Endodermal cell (in vitro differentiated cells): ENCODE data around the gene TESK2. TPM values are rescaled to one million over a fixed set of nuclear protein-coding genes. Genes with fewer than 3 reads are reported as not detected.

Experiments
- DNase-seq: peaks from one replicate; pipeline ENCODE4 v3.0.0-alpha.2; 2017
- H3K27ac ChIP-seq: 2 replicates; pipeline ENCODE4 v1.5.1; 2013; ENCODE audit warnings: mild to moderate bottlenecking, low read depth, low read length, moderate library complexity
- H3K27me3 ChIP-seq: 2 replicates; pipeline ENCODE4 v1.6.1; 2013; ENCODE audit warnings: mild to moderate bottlenecking, low read length, moderate library complexity; ENCODE audit not compliant: insufficient read depth, control insufficient read depth, poor library complexity, severe bottlenecking
- H3K36me3 ChIP-seq: 2 replicates; pipeline ENCODE4 v1.7.0; 2013; ENCODE audit warnings: mild to moderate bottlenecking, low read length, moderate library complexity; ENCODE audit not compliant: control insufficient read depth, insufficient read depth
- H3K4me1 ChIP-seq: one replicate; pipeline ENCODE4 v1.7.0; 2013; ENCODE audit warnings: low read length; ENCODE audit not compliant: control insufficient read depth, insufficient read depth
- H3K4me3 ChIP-seq: 2 replicates; pipeline ENCODE4 v1.5.1; 2013; ENCODE audit warnings: mild to moderate bottlenecking, low read length, moderate library complexity
- H3K9ac ChIP-seq: 2 replicates; pipeline ENCODE4 v1.6.1; 2013; ENCODE audit warnings: mild to moderate bottlenecking, low read length, moderate library complexity; ENCODE audit not compliant: poor library complexity, severe bottlenecking; ENCODE audit errors: extremely low read depth
- H3K9me3 ChIP-seq: 2 replicates; pipeline ENCODE4 v1.6.1; 2013; ENCODE audit warnings: mild to moderate bottlenecking, low read length, moderate library complexity; ENCODE audit not compliant: control insufficient read depth
- H3K27ac Mint-ChIP-seq: 2 replicates; pipeline ENCODE4 v1.8.0; 2020; ENCODE audit warnings: mixed read lengths
- H3K27me3 Mint-ChIP-seq: 2 replicates; pipeline ENCODE4 v1.8.0; 2021; ENCODE audit warnings: mild to moderate bottlenecking, mixed read lengths; ENCODE audit not compliant: insufficient read depth
- H3K36me3 Mint-ChIP-seq: 2 replicates; pipeline ENCODE4 v1.8.0; 2020; ENCODE audit warnings: low read depth, mixed read lengths
- H3K4me1 Mint-ChIP-seq: 2 replicates; pipeline ENCODE4 v1.8.0; 2020; ENCODE audit warnings: mixed read lengths
- H3K4me3 Mint-ChIP-seq: 2 replicates; pipeline ENCODE4 v1.8.0; 2020; ENCODE audit warnings: mild to moderate bottlenecking, moderate library complexity, mixed read lengths
- H3K9me3 Mint-ChIP-seq: 2 replicates; pipeline ENCODE4 v1.8.0; 2020; ENCODE audit warnings: mild to moderate bottlenecking, mixed read lengths
- WGBS, 2 experiments: methylation state at CpG; one replicate each; pipeline versions ENCODE4 v1.1.5 to v1.1.7; 2013; ENCODE audit warnings: missing lambda C conversion rate in 2 of 2, mixed read lengths in 1 of 2; ENCODE audit not compliant: insufficient coverage in 1 of 2, insufficient read length in 1 of 2; 5-methylcytosine and 5-hydroxymethylcytosine counted together
- total RNA-seq, 2 donors: library from RNA; stranded (reverse); fragmentation: NEBNext Ultra II Directional in 1 of 2; extraction: Animal tissue kit (Norgen Biotek cat#: 25700) in 1 of 2; gene quantifications; 2 replicates in 1 of 2; 3 replicates in 1 of 2; pipeline ENCODE4 v1.2.1, GENCODE V29; 2021
- TF ChIP-seq, protein P1 (sequence below): fragments of 200-600 bp; sonication (generic); conservative IDR thresholded peaks from 2 replicates; pipeline ENCODE4 v1.5.0; 2021; ENCODE audit warnings: antibody characterized with exemption, mild to moderate bottlenecking

Gene TESK2
- total RNA-seq, 2 donors from 2014 or later: 9.7 to 10.3 TPM

DNA sequence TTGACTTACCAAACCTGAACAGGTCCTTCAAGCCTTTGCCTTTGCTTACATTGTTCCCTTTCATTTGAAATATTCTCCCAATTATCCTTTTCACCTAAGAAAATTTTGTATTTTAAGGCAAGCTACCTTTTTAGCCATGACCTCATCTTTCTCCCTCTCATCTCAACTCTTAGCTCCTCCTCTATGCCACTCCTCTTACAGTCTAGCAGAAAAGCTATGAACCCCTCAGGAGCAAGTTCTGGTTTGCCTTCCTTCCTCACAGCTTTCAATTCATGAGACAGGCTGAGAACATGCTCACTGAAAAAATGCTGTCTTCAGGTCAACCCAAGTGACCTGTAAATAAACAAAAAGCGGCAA lies 142.4 kb downstream of the TESK2 start:
- no peak overlapping the region for H3K27ac ChIP-seq
- no peak overlapping the region for H3K9ac ChIP-seq
- H3K36me3 ChIP-seq: peaks cover 18% of the 10 kb centered on the region
- no peaks in the 10 kb centered on the region for H3K4me1 ChIP-seq
- H3K27me3 Mint-ChIP-seq: no peaks in the 10 kb centered on the region
- DNase-seq: no peak
- H3K4me3 ChIP-seq: no peak overlapping the region
- H3K9me3 ChIP-seq: no peaks in the 10 kb centered on the region
- peaks cover 15% of the 10 kb centered on the region for H3K36me3 Mint-ChIP-seq
- no peak overlapping the region for H3K4me3 Mint-ChIP-seq
- 91 to 93% methylated on average over 1 of the region's 1 CpG for WGBS, 2 experiments
- no peaks in the 10 kb centered on the region for H3K27me3 ChIP-seq
- H3K4me1 Mint-ChIP-seq: no peaks in the 10 kb centered on the region
- H3K27ac Mint-ChIP-seq: no peak overlapping the region
- no peaks in the 10 kb centered on the region for H3K9me3 Mint-ChIP-seq
- TF ChIP-seq, protein P1, sequence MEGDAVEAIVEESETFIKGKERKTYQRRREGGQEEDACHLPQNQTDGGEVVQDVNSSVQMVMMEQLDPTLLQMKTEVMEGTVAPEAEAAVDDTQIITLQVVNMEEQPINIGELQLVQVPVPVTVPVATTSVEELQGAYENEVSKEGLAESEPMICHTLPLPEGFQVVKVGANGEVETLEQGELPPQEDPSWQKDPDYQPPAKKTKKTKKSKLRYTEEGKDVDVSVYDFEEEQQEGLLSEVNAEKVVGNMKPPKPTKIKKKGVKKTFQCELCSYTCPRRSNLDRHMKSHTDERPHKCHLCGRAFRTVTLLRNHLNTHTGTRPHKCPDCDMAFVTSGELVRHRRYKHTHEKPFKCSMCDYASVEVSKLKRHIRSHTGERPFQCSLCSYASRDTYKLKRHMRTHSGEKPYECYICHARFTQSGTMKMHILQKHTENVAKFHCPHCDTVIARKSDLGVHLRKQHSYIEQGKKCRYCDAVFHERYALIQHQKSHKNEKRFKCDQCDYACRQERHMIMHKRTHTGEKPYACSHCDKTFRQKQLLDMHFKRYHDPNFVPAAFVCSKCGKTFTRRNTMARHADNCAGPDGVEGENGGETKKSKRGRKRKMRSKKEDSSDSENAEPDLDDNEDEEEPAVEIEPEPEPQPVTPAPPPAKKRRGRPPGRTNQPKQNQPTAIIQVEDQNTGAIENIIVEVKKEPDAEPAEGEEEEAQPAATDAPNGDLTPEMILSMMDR: no peak

DNA sequence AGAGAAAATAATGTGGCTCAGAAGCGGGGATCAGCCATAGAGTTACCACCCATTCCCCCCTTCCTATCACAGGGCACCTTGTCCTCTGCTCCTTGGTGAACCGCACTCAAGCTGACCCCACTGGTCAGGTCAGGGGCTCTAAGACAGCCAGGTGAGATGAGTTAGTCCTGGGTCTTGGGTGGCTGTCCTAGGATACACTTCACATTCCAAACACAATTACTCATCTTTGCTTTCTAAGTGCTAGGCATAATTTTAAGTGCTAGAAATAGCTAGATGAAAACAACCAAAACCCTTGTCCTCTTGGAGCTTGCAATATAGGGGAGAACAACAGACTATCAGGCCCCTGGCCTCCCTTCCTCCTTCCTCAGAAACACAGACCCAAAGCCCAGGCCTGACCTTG lies 142.9 kb downstream of the TESK2 start:
- Histone ChIP-seq H3K27me3 (no peaks in the 10 kb centered on the region), H3K9ac (no peak overlapping the region), H3K27ac (no peak overlapping the region), H3K4me3 (no peak overlapping the region), H3K4me1 (no peaks in the 10 kb centered on the region), H3K36me3 (peaks cover 24% of the 10 kb centered on the region), H3K9me3 (no peaks in the 10 kb centered on the region)
- TF ChIP-seq, protein P1: no peak
- H3K9me3 Mint-ChIP-seq: no peaks in the 10 kb centered on the region
- no peaks in the 10 kb centered on the region for H3K27me3 Mint-ChIP-seq
- DNase-seq: no peak
- H3K4me3 Mint-ChIP-seq: no peak overlapping the region
- WGBS, 2 experiments: 83% methylated on average over 2 of the region's 2 CpGs; no CpG with 5 or more reads in 1 of the 2 experiments
- no peaks in the 10 kb centered on the region for H3K4me1 Mint-ChIP-seq
- no peak overlapping the region for H3K27ac Mint-ChIP-seq
- H3K36me3 Mint-ChIP-seq: peaks cover 17% of the 10 kb centered on the region

DNA sequence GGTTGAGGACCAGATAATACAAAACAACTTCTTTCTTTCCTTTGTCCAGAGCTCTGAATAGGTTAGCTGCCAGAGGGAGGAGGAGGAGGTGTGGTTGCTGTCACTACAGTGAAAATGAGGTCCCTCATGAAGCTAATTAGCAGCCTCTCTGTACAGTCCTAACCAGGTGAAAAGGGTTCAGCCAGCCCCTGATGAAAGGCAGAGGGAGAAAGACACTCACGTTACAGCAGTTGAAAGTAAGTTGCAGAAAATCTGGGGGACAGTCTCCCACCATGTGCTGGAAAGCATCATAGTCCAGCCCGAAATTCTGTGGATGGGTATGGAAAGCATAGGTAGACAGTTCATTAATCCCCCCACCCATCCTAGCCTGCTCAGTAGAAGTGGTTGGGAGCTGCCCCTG lies 144.5 kb downstream of the TESK2 start:
- H3K9me3 Mint-ChIP-seq: no peaks in the 10 kb centered on the region
- no peaks in the 10 kb centered on the region for H3K27me3 Mint-ChIP-seq
- no peaks in the 10 kb centered on the region for H3K27me3 ChIP-seq
- TF ChIP-seq, protein P1: no peak
- WGBS, 2 experiments: 83 to 98% methylated on average over 1 to 2 of the region's 2 CpGs
- no peaks in the 10 kb centered on the region for H3K4me1 ChIP-seq
- H3K36me3 Mint-ChIP-seq: peaks cover 30% of the 10 kb centered on the region
- H3K4me1 Mint-ChIP-seq: no peaks in the 10 kb centered on the region
- H3K4me3 ChIP-seq: no peak overlapping the region
- no peaks in the 10 kb centered on the region for H3K9me3 ChIP-seq
- H3K9ac ChIP-seq: no peak overlapping the region
- no peak overlapping the region for H3K27ac Mint-ChIP-seq
- no peak overlapping the region for H3K4me3 Mint-ChIP-seq
- peaks cover 38% of the 10 kb centered on the region for H3K36me3 ChIP-seq
- H3K27ac ChIP-seq: no peak overlapping the region
- no peak for DNase-seq
